Activated CD4-positive, alpha-beta T cell treated with anti-CD3 and anti-CD28 coated beads, Interleukin-2, amount 10 ng/mL, durations not matched to agents 24 days and 14 days (primary cell): ENCODE data around the gene TAOK3. TPM values are rescaled to one million over a fixed set of nuclear protein-coding genes. Genes with fewer than 3 reads are reported as not detected.

ENCODE experiments used
- DNase-seq: peaks from one replicate; pipeline ENCODE4 v3.0.0; 2022
- H3K27ac Mint-ChIP-seq: one replicate; pipeline ENCODE4 v1.8.0; 2022; ENCODE audit warnings: mild to moderate bottlenecking, mixed read lengths
- H3K27me3 Mint-ChIP-seq: one replicate; pipeline ENCODE4 v1.8.0; 2022; ENCODE audit warnings: mixed read lengths
- H3K36me3 Mint-ChIP-seq: one replicate; pipeline ENCODE4 v1.8.0; 2022; ENCODE audit warnings: low read depth, mild to moderate bottlenecking, mixed read lengths
- H3K4me1 Mint-ChIP-seq: one replicate; pipeline ENCODE4 v1.8.0; 2021; ENCODE audit warnings: mixed read lengths
- H3K4me3 Mint-ChIP-seq: one replicate; pipeline ENCODE4 v1.8.0; 2022; ENCODE audit warnings: mild to moderate bottlenecking, moderate library complexity, mixed read lengths
- H3K9me3 Mint-ChIP-seq: one replicate; pipeline ENCODE4 v1.8.0; 2021; ENCODE audit warnings: mixed read lengths
- intact Hi-C: fragments of 100-400 bp; cut with micrococcal nuclease; formaldehyde crosslinking; loops from one replicate; pipeline ENCODE4 v1.15.1; 2023
- total RNA-seq: library from RNA; stranded (reverse); gene quantifications from 2 replicates; pipeline ENCODE4 v1.2.3, GENCODE V29; 2022

The TAOK3 gene
- total RNA-seq, 1 donor from 2014 or later, result 53.4 TPM

DNA sequence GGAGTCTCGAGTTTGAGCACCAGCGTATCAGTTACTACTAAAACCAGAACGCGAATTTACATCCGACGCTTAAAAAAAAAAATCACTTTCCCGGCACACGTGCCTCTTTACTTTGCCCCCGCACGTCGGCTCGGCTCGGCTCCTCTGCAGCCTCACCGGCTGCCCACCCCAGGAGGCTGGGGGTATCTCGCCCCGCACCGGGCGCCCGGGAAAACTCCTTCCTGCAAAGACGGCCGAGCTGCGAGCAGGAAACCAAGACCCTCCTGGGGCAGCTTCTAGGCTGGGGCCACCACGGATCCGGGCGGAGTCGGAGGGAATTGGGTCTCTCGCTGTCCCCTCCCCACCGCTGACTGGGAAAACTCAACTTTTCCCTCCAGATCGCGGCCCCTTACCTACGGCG lies 269.5 kb downstream of the TAOK3 start:
- Mint-ChIP-seq H3K9me3 (no peaks in the 10 kb centered on the region), H3K4me1 (peaks cover 5% of the 10 kb centered on the region), H3K36me3 (no peaks in the 10 kb centered on the region), H3K4me3 (peak overlapping the region; percentile 91), H3K27ac (no peak overlapping the region), H3K27me3 (peaks cover 18% of the 10 kb centered on the region)
- peak; percentile 60 for DNase-seq
- intact Hi-C loops, result loop anchor here (2.0 kb wide), 1 partner anchor 38 kb away; no protein-coding TSS in a partner anchor

- peaks cover 5% of the 10 kb centered on the region for H3K4me1 Mint-ChIP-seq
- H3K36me3 Mint-ChIP-seq, result no peaks in the 10 kb centered on the region
- no peak for DNase-seq
- H3K27me3 Mint-ChIP-seq, result peaks cover 18% of the 10 kb centered on the region
- H3K27ac Mint-ChIP-seq, result peak overlapping the region; percentile 78
- H3K4me3 Mint-ChIP-seq, result peak overlapping the region; percentile 91
- H3K9me3 Mint-ChIP-seq, result no peaks in the 10 kb centered on the region
- intact Hi-C loops, result loop anchor here (2.0 kb wide), 1 partner anchor 38 kb away; no protein-coding TSS in a partner anchor
Observed at GRCh38 chr12:118102609-118103008, 270.1 kb downstream of the TAOK3 start.

DNA sequence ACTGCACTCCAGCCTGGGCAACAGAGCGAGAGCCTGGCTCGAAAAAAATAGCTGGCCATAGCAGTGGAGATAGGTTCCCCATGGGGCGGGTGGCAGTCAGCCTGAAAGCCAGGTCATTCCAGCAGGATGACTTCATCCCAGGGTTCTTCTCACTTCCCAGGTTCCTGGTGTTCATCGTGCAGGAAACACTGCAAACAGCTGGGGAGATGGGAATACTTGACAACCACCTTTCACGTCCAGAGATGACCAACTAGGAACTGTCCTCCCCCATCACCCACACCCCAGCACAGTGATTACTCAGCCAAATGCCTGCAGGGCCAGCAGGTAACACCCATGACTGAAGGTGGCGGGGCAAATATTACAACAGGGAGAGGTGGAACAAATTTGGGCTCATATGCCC lies 270.6 kb downstream of the TAOK3 start:
- H3K4me3 Mint-ChIP-seq, result peak overlapping the region; percentile 18

DNA sequence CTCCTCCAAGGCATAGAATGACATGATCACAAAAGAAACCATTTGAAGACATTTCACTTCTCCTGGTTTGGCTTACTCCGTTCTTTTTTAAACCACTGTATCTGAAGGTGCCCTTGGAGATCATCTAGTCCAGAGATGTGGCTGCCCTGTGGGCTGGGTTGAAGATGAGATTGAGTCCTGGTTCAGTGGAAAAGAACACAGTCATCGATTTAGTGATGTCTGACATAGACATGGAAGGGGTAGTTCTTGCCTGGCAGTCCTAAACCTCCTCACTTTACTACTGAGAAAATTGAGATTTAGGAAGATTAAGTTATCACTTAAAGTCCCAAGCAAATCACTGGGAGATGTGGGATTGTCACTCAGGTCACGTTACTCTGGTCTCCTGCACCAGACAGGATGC lies 271.7 kb downstream of the TAOK3 start:
- peaks cover 5% of the 10 kb centered on the region for H3K4me1 Mint-ChIP-seq
- peaks cover 18% of the 10 kb centered on the region for H3K27me3 Mint-ChIP-seq
- intact Hi-C loops, result no loop called here
- no peak for DNase-seq
- no peak overlapping the region for H3K27ac Mint-ChIP-seq
- no peak overlapping the region for H3K4me3 Mint-ChIP-seq
- H3K9me3 Mint-ChIP-seq, result no peaks in the 10 kb centered on the region
- no peaks in the 10 kb centered on the region for H3K36me3 Mint-ChIP-seq

More for the DNA sequence above, 270.6 kb downstream of the TAOK3 start:
- H3K36me3 Mint-ChIP-seq, result no peaks in the 10 kb centered on the region
- intact Hi-C loops, result loop anchor here (2.0 kb wide), 1 partner anchor 37 kb away; no protein-coding TSS in a partner anchor
- no peak overlapping the region for H3K27ac Mint-ChIP-seq
- peaks cover 5% of the 10 kb centered on the region for H3K4me1 Mint-ChIP-seq
- no peaks in the 10 kb centered on the region for H3K9me3 Mint-ChIP-seq
- DNase-seq, result no peak
- peaks cover 18% of the 10 kb centered on the region for H3K27me3 Mint-ChIP-seq

Other genes starting within 250 kb of the TAOK3 start
- 206 and 209 TPM in 2 replicates for gene PEBP1, start 236.8 kb downstream of the TAOK3 start, total RNA-seq
- gene SUDS3, start 3.6 kb upstream of the TAOK3 start, total RNA-seq, result 22.0 and 23.6 TPM in 2 replicates